Measurements from ENCODE around the gene OBSCN.

GRCh38 chr1:228286505-228287417 is 78.9 kb downstream of the OBSCN start:
- TF ChIP-seq CTCF (IDR thresholded peaks at IDR 0.05) = no peak
- no peak for TF ChIP-seq ZFX (IDR thresholded peaks at IDR 0.05; ENCODE audit: borderline replicate concordance)

Data from 22Rv1 (cell line).